MCF 10A (cell line): ENCODE measurements around the gene AMFR. TPM values are rescaled to one million over a fixed set of nuclear protein-coding genes. Genes with fewer than 3 reads are reported as not detected.

Experiments used
- BruUV-seq: library from RNA; stranded (reverse); fragments of 400-500 nt; replicated peaks from 2 replicates; lab custom pipeline; 2021; lab: Mats Ljungman, UMichigan
- CTCF ChIA-PET: fragments of 300-600 bp; sonication (Branson Sonifier 250); formaldehyde crosslinking; extraction: SDS; loops from one replicate; lab custom pipeline; 2021; ENCODE audit warnings: antibody characterized with exemption, inconsistent platforms; lab: Yijun Ruan, JAX
- POLR2A ChIA-PET: fragments of 300-600, 350-650 bp; sonication (Branson Sonifier 250); formaldehyde crosslinking; extraction: SDS; loops from one replicate; lab custom pipeline; 2020; ENCODE audit warnings: antibody characterized with exemption, inconsistent platforms; lab: Yijun Ruan, JAX
- DNase-seq: peaks from one replicate; pipeline ENCODE4 v3.0.0-alpha.2; 2018; ENCODE audit not compliant: unreplicated experiment
- H3K27ac Mint-ChIP-seq: one replicate; pipeline ENCODE4 v1.8.0; 2022; ENCODE audit warnings: mild to moderate bottlenecking, low read depth, mixed read lengths; ENCODE audit not compliant: unreplicated experiment
- H3K27me3 Mint-ChIP-seq: one replicate; pipeline ENCODE4 v1.8.0; 2022; ENCODE audit warnings: mixed read lengths; ENCODE audit not compliant: insufficient read depth, unreplicated experiment
- H3K36me3 Mint-ChIP-seq: one replicate; pipeline ENCODE4 v1.8.0; 2022; ENCODE audit warnings: mild to moderate bottlenecking, moderate library complexity, mixed read lengths; ENCODE audit not compliant: insufficient read depth, unreplicated experiment
- H3K4me1 Mint-ChIP-seq: one replicate; pipeline ENCODE4 v1.8.0; 2022; ENCODE audit warnings: mixed read lengths; ENCODE audit not compliant: insufficient read depth, unreplicated experiment
- H3K4me3 Mint-ChIP-seq: one replicate; pipeline ENCODE4 v1.8.0; 2022; ENCODE audit warnings: mild to moderate bottlenecking, moderate library complexity, mixed read lengths; ENCODE audit not compliant: unreplicated experiment
- H3K9me3 Mint-ChIP-seq: one replicate; pipeline ENCODE4 v1.8.0; 2022; ENCODE audit warnings: mixed read lengths; ENCODE audit not compliant: unreplicated experiment
- CTCF ChIP-seq: fragments of 200-600 bp; IDR thresholded peaks from one replicate; pipeline ENCODE4 v1.8.0; 2022; ENCODE audit warnings: antibody characterized with exemption, mild to moderate bottlenecking; ENCODE audit not compliant: unreplicated experiment
- intact Hi-C: fragments of 100-400 bp; cut with micrococcal nuclease; formaldehyde crosslinking; loops from 2 replicates; pipeline ENCODE4 v1.14.1; 2022
- total RNA-seq: library from RNA; stranded (reverse); gene quantifications from 2 replicates; pipeline ENCODE4 v1.2.3, GENCODE V29; 2022

AMFR gene
- total RNA-seq, 1 experiment from 2014 or later: 97.2 TPM

- no peak overlapping the region for H3K27ac Mint-ChIP-seq
- H3K9me3 Mint-ChIP-seq: no peaks in the 10 kb centered on the region
- H3K36me3 Mint-ChIP-seq: no peaks in the 10 kb centered on the region
- ChIA-PET CTCF (interaction anchor here (0.6 to 0.7 kb wide), 2 partner anchors 274 to 524 kb away, joined by 4 read pairs; no protein-coding TSS in a partner anchor), POLR2A (no interaction called here)
- no peak overlapping the region for H3K4me3 Mint-ChIP-seq
- peaks cover 14% of the 10 kb centered on the region for H3K27me3 Mint-ChIP-seq
- TF ChIP-seq CTCF: no peak
- no TSS peak for BruUV-seq
- no peak for DNase-seq
- intact Hi-C loops: no loop called here
- H3K4me1 Mint-ChIP-seq: peaks cover 8% of the 10 kb centered on the region
Observed at GRCh38 chr16:56353054-56353921, 72.1 kb downstream of the AMFR start.

- BruUV-seq: no TSS peak
- intact Hi-C loops: no loop called here
- no peak for TF ChIP-seq CTCF
- DNase-seq: no peak
- H3K4me3 Mint-ChIP-seq: no peak overlapping the region
- no peak overlapping the region for H3K27ac Mint-ChIP-seq
- ChIA-PET POLR2A (interaction anchor here (0.5 to 0.6 kb wide), 2 partner anchors 91 to 331 kb away, joined by 3 read pairs; no protein-coding TSS in a partner anchor), CTCF (interaction anchor here (0.6 kb wide), 2 partner anchors 34 to 523 kb away, joined by 3 to 4 read pairs; no protein-coding TSS in a partner anchor)
- peaks cover 8% of the 10 kb centered on the region for H3K4me1 Mint-ChIP-seq
- H3K9me3 Mint-ChIP-seq: no peaks in the 10 kb centered on the region
- no peaks in the 10 kb centered on the region for H3K36me3 Mint-ChIP-seq
- H3K27me3 Mint-ChIP-seq: peaks cover 14% of the 10 kb centered on the region
Observed at GRCh38 chr16:56352351-56353053, 72.8 kb downstream of the AMFR start.

GRCh38 chr16:56351481-56351880 lies 73.9 kb downstream of the AMFR start:
- Mint-ChIP-seq H3K36me3 (no peaks in the 10 kb centered on the region), H3K27me3 (peaks cover 14% of the 10 kb centered on the region), H3K4me3 (no peak overlapping the region), H3K27ac (no peak overlapping the region), H3K9me3 (no peaks in the 10 kb centered on the region), H3K4me1 (peaks cover 7% of the 10 kb centered on the region)
- POLR2A ChIA-PET: no interaction called here
- no peak for TF ChIP-seq CTCF
- CTCF ChIA-PET: no interaction called here
- no peak for DNase-seq
- intact Hi-C loops: no loop called here
- BruUV-seq: no TSS peak
